ENCODE results near the gene LAIR2.

DNA sequence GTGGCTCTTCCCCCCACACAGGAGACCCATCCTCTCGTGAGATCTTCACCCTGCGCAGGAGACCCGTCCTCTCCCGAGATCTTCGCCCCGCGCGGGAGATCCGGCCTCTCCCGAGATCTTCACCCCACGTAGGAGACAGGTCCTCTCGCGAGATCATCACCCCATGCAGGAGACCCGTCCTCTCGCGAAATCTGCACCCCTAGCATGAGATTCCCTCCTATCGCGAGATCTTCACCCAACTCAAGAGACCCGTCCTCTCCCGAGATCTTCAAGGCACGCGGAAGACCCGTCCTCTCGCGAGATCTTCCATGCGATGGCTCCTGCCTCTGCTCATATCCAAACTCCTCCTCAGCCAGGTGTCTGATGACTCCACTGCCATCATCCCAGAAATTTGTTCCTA lies 24.3 kb downstream of the LAIR2 start:
- TF ChIP-seq POLR2A (IDR thresholded peaks at IDR 0.05; ENCODE audit: low read depth, low read length) = no peak
- no peak for TF ChIP-seq PAX5 (IDR thresholded peaks at IDR 0.05; ENCODE audit: insufficient read depth, low read length, severe bottlenecking)
- no peak for TF ChIP-seq POU2F2 (IDR thresholded peaks at IDR 0.05; ENCODE audit: low read depth, low read length)
- no peak for TF ChIP-seq POLR2AphosphoS5 (IDR thresholded peaks at IDR 0.05; ENCODE audit: low read depth, low read length)
- TF ChIP-seq TAF1 (IDR thresholded peaks at IDR 0.05; ENCODE audit: low read depth, low read length) = no peak
